Ovary (tissue), 3 donors: ENCODE results near the gene DNAJA3.

Experiments used
- POLR2A ChIP-seq: fragments of 450-650 bp; IDR thresholded peaks from one replicate; pipeline ENCODE4 v1.6.1; 2017; ENCODE audit warnings: antibody characterized with exemption, mild to moderate bottlenecking, moderate library complexity
- TF ChIP-seq, protein P1 (sequence below), 3 donors: fragments of 450-650 bp in 2 of 3; fragments of 200-600 bp in 1 of 3; IDR thresholded peaks; one replicate each; pipeline versions ENCODE4 v1.5.1 to v1.8.0; 2016 to 2022; ENCODE audit warnings: antibody characterized with exemption in 3 of 3, mild to moderate bottlenecking in 1 of 3
- donor health status: DM: no; HTN: no; CAD: no.

DNA sequence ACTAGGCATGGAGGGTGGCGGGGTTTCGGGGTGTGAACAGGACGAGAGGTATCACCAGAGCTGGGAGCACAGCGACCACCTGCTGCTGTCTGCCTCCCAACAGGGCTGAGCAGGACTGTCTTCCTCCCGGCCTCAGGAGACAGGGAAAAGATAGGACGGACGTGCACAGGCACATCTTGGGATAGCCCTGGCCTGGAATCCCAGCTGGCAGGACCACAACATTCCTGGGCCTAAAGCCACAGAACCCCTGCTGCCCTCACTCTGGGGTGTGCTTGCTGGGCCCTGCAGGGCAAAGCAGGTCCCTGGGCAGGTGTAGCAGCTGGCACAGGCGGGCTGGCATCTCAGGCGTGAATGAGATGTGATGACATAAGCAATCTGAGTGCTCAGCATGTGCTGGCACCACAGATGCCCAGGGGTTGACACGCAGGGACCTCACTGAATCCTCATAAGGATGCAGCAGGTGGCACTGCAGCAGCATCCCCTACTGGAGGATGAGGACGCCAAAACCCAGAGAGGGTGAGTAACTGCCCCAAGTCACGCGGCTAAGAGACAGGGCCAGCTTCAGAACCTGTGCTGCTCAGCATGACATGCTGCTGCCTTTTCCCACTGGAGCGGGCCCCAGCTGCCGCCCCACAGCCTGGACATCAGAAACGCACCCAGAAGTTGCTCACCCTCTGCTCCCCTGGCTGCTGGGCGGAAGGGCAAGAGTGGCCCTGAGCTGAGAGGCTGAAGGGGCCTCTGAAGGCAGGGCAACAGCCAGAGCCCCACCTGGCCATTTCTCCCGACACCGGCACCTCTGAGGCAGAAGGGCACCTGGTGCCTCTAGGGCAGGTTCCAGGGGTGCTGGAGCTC, 16.4 kb upstream of the DNAJA3 start:
- TF ChIP-seq, protein P1, sequence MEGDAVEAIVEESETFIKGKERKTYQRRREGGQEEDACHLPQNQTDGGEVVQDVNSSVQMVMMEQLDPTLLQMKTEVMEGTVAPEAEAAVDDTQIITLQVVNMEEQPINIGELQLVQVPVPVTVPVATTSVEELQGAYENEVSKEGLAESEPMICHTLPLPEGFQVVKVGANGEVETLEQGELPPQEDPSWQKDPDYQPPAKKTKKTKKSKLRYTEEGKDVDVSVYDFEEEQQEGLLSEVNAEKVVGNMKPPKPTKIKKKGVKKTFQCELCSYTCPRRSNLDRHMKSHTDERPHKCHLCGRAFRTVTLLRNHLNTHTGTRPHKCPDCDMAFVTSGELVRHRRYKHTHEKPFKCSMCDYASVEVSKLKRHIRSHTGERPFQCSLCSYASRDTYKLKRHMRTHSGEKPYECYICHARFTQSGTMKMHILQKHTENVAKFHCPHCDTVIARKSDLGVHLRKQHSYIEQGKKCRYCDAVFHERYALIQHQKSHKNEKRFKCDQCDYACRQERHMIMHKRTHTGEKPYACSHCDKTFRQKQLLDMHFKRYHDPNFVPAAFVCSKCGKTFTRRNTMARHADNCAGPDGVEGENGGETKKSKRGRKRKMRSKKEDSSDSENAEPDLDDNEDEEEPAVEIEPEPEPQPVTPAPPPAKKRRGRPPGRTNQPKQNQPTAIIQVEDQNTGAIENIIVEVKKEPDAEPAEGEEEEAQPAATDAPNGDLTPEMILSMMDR (IDR thresholded peaks at IDR 0.05): no peak
- no peak for TF ChIP-seq POLR2A
